ENCODE measurements around the gene ZNF620. TPM values are rescaled to one million over a fixed set of nuclear protein-coding genes. Genes with fewer than 3 reads are reported as not detected.

Gene ZNF620
- total RNA-seq, 1 experiment from 2014 or later, result 2.5 TPM

DNA sequence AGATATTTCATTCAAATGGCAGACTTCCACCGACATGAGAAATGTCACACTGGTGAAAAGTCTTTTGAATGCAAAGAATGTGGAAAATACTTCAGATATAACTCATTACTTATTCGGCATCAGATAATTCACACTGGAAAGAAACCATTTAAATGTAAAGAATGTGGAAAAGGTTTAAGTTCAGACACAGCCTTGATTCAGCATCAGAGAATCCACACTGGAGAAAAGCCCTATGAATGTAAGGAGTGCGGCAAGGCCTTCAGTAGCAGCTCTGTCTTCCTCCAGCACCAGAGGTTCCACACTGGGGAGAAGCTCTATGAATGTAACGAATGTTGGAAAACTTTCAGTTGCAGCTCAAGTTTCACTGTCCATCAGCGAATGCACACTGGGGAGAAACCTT lies 10.4 kb downstream of the ZNF620 start:
- no peaks in the 10 kb centered on the region for H3K27me3 ChIP-seq (ENCODE audit: low read length)
- H3K4me3 ChIP-seq (ENCODE audit: low read length), result no peak overlapping the region
- ATAC-seq (no peak), DNase-seq (no peak)
- CTCF ChIA-PET, result no interaction called here
- no peaks in the 10 kb centered on the region for H3F3A ChIP-seq (ENCODE audit: low read length, unreplicated experiment)
- H4K20me1 ChIP-seq (ENCODE audit: low read length), result no peaks in the 10 kb centered on the region
- no peaks in the 10 kb centered on the region for H3K9me2 ChIP-seq (replicated peaks; ENCODE audit: low read length)
- H2AFZ ChIP-seq (ENCODE audit: low read length), result no peak overlapping the region
- no peak for TF ChIP-seq EZH2 (IDR thresholded peaks at IDR 0.05; ENCODE audit: low read length, unreplicated experiment)
- TF ChIP-seq EZH2phosphoT487 (IDR thresholded peaks at IDR 0.05; ENCODE audit: borderline replicate concordance, low read length), result no peak
- TF ChIP-seq, protein P1, sequence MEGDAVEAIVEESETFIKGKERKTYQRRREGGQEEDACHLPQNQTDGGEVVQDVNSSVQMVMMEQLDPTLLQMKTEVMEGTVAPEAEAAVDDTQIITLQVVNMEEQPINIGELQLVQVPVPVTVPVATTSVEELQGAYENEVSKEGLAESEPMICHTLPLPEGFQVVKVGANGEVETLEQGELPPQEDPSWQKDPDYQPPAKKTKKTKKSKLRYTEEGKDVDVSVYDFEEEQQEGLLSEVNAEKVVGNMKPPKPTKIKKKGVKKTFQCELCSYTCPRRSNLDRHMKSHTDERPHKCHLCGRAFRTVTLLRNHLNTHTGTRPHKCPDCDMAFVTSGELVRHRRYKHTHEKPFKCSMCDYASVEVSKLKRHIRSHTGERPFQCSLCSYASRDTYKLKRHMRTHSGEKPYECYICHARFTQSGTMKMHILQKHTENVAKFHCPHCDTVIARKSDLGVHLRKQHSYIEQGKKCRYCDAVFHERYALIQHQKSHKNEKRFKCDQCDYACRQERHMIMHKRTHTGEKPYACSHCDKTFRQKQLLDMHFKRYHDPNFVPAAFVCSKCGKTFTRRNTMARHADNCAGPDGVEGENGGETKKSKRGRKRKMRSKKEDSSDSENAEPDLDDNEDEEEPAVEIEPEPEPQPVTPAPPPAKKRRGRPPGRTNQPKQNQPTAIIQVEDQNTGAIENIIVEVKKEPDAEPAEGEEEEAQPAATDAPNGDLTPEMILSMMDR (conservative IDR thresholded peaks at IDR 0.05; ENCODE audit: low read depth, low read length), result no peak
- no peaks in the 10 kb centered on the region for H3K9me3 ChIP-seq (ENCODE audit: low read length)
- intact Hi-C loops (cut with micrococcal nuclease), result no loop called here
- no peak overlapping the region for H3K9ac ChIP-seq (ENCODE audit: low read length)
- H3K79me2 ChIP-seq (ENCODE audit: low read length), result no peaks in the 10 kb centered on the region
- no peak overlapping the region for H3K27ac ChIP-seq (ENCODE audit: low read length)
- H3K36me3 ChIP-seq (ENCODE audit: low read depth, low read length), result no peaks in the 10 kb centered on the region
- H3K4me2 ChIP-seq (ENCODE audit: low read length), result no peak overlapping the region
- H3K4me1 ChIP-seq (ENCODE audit: insufficient read depth, low read length), result no peaks in the 10 kb centered on the region
- POLR2A ChIA-PET (ENCODE audit: unreplicated experiment), result no interaction called here
- TSS peak; percentile 17 for BruUV-seq (replicated peaks)

DNA sequence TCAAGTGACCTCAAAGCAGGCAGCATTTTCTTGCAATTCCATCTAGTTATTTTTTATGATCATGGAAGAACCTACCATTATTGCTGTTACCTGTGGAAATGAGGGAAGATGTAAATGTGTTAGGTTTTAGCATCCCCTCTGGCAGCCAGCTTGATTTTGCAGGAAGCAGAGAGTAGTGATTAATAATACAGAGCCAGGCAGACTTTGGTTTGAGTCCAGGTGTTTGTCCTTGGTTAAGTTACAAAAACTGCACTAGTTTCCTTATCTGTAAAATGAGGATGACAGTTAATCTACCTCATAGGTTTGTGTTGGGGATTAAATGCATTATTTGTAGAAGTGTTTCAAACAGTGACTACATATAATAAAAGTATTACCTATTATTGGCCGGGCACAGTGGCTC lies 12.2 kb downstream of the ZNF620 start:
- BruUV-seq (replicated peaks), result no TSS peak
- no peaks in the 10 kb centered on the region for H3K9me2 ChIP-seq (replicated peaks; ENCODE audit: low read length)
- POLR2A ChIA-PET (ENCODE audit: unreplicated experiment), result interaction anchor here (0.7 kb wide), 1 partner anchor 59 kb away, joined by 6 read pairs; no protein-coding TSS in a partner anchor

DNA sequence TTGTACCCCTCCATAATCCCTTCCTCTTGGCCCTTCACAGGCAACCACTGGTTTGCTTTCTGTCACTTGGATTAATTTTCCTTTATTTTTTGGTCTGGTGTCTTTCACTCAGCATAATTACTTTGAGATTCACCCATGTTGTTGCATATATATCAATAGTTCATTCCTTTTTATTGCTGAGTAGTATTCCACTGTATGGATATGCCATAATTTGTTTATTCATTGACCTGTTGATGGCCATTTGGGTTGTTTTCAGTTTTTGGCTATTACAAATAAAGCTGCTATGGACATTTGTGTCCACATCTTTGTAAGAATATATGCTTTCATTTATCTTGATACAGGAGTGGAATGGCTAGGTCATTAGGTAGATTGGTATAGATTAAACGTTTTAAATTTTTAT lies 13.0 kb downstream of the ZNF620 start:
- no peak for ATAC-seq
- Histone ChIP-seq H3K79me2 (ENCODE audit: low read length) (no peaks in the 10 kb centered on the region), H3K27me3 (ENCODE audit: low read length) (no peaks in the 10 kb centered on the region), H3F3A (ENCODE audit: low read length, unreplicated experiment) (no peaks in the 10 kb centered on the region), H3K9me2 (replicated peaks; ENCODE audit: low read length) (no peaks in the 10 kb centered on the region), H4K20me1 (ENCODE audit: low read length) (no peaks in the 10 kb centered on the region), H3K9ac (ENCODE audit: low read length) (no peak overlapping the region), H3K4me3 (ENCODE audit: low read length) (no peak overlapping the region), H3K36me3 (ENCODE audit: low read depth, low read length) (no peaks in the 10 kb centered on the region), H3K4me2 (ENCODE audit: low read length) (no peak overlapping the region), H2AFZ (ENCODE audit: low read length) (no peak overlapping the region), H3K4me1 (ENCODE audit: insufficient read depth, low read length) (peaks cover 2% of the 10 kb centered on the region), H3K9me3 (ENCODE audit: low read length) (no peaks in the 10 kb centered on the region), H3K27ac (ENCODE audit: low read length) (no peak overlapping the region)
- no peak for DNase-seq
- intact Hi-C loops (cut with micrococcal nuclease), result no loop called here
- TF ChIP-seq EZH2phosphoT487 (IDR thresholded peaks at IDR 0.05; ENCODE audit: borderline replicate concordance, low read length), result no peak
- TF ChIP-seq EZH2 (IDR thresholded peaks at IDR 0.05; ENCODE audit: low read length, unreplicated experiment), result no peak
- TF ChIP-seq, protein P1 (conservative IDR thresholded peaks at IDR 0.05; ENCODE audit: low read depth, low read length), result no peak
- no TSS peak for BruUV-seq (replicated peaks)
- POLR2A ChIA-PET (ENCODE audit: unreplicated experiment), result no interaction called here
- CTCF ChIA-PET, result no interaction called here

More for the DNA sequence above, 12.2 kb downstream of the ZNF620 start:
- no peak for DNase-seq
- no peak overlapping the region for H2AFZ ChIP-seq (ENCODE audit: low read length)
- no peaks in the 10 kb centered on the region for H3F3A ChIP-seq (ENCODE audit: low read length, unreplicated experiment)
- H3K9me3 ChIP-seq (ENCODE audit: low read length), result no peaks in the 10 kb centered on the region
- H4K20me1 ChIP-seq (ENCODE audit: low read length), result no peaks in the 10 kb centered on the region
- CTCF ChIA-PET, result no interaction called here
- H3K4me1 ChIP-seq (ENCODE audit: insufficient read depth, low read length), result no peaks in the 10 kb centered on the region
- TF ChIP-seq EZH2 (IDR thresholded peaks at IDR 0.05; ENCODE audit: low read length, unreplicated experiment) (no peak), EZH2phosphoT487 (IDR thresholded peaks at IDR 0.05; ENCODE audit: borderline replicate concordance, low read length) (no peak)
- TF ChIP-seq, protein P1 (conservative IDR thresholded peaks at IDR 0.05; ENCODE audit: low read depth, low read length), result no peak
- H3K9ac ChIP-seq (ENCODE audit: low read length), result no peak overlapping the region
- ATAC-seq, result no peak
- intact Hi-C loops (cut with micrococcal nuclease), result no loop called here
- no peak overlapping the region for H3K4me2 ChIP-seq (ENCODE audit: low read length)
- no peaks in the 10 kb centered on the region for H3K79me2 ChIP-seq (ENCODE audit: low read length)
- H3K27ac ChIP-seq (ENCODE audit: low read length), result no peak overlapping the region
- no peaks in the 10 kb centered on the region for H3K27me3 ChIP-seq (ENCODE audit: low read length)
- no peaks in the 10 kb centered on the region for H3K36me3 ChIP-seq (ENCODE audit: low read depth, low read length)
- H3K4me3 ChIP-seq (ENCODE audit: low read length), result no peak overlapping the region
